ENCODE results near the gene PDE7B. TPM values are rescaled to one million over a fixed set of nuclear protein-coding genes. Genes with fewer than 3 reads are reported as not detected.

PDE7B gene
- total and polyA plus RNA-seq, 2 donors (not counting 1 experiment from before 2014, with no cell fraction given): 7.9 to 21.5 TPM

DNA sequence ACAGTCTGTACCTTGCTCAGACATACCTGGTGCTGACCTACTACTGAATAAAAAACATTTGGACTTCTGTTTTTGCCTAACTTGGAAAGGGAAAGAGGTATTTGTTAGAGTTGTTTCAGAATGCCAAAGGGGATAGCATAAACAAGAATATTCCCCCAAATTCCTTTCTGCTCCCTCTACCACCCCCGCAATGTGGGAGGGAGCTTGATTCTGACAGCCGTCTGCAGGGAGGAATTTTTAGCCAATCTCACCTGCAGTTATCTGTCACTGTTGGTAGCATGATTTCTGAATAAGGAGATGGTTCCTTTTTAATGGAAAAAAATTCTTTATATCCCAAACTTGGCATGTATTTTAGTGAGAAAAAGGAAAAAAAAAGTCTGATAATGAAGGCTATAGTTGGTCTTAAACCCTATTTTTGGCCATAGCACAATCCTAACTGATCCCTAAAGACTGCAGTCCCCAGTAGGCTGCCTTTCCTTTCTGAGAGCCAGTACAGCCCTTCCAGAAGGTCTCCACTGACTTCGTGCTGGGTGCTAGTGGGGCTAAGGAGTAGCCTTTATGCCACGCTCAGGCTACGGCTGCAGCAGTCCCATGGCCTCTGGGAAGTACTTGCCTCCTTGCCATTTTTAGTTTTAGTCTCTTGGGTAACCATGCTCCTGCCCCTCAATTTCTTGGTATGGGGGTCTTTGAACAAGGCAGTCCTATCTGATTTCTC lies 13.6 kb upstream of the PDE7B start:
- no peaks in the 10 kb centered on the region for H3K36me3 ChIP-seq (ENCODE audit: control insufficient read depth, insufficient read depth, low read length)
- no peaks in the 10 kb centered on the region for H3K79me2 ChIP-seq (ENCODE audit: control insufficient read depth, insufficient read depth, low read length)

DNA sequence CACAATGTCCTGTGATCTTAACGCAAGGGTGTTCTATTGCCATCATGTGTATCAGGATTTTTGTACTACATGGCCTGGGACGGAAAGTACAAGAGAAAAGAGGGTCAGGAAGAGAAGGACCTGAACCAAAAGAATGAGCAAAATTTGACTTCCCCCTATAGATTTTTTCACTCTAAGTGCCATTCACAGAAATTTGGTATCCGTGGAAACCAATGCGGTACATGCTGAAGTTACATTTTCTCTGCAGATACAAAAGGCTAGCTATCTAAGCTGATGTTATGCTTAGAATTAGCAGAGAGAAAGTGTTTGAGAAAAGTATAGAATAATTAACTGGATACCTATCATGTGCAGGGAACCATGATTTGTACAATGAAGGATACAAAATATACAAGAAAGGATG lies 12.4 kb upstream of the PDE7B start:
- Histone ChIP-seq H3K9ac (ENCODE audit: insufficient read depth, low read length) (no peak overlapping the region), H4K20me1 (ENCODE audit: control insufficient read depth, extremely low read depth, insufficient read depth, low read length) (no peaks in the 10 kb centered on the region), H3K27me3 (ENCODE audit: control insufficient read depth, insufficient read depth, low read length) (no peaks in the 10 kb centered on the region), H2AFZ (ENCODE audit: low read length) (no peak overlapping the region), H3K79me2 (ENCODE audit: control insufficient read depth, insufficient read depth, low read length) (no peaks in the 10 kb centered on the region), H3K4me2 (ENCODE audit: extremely low read depth, insufficient read depth, low read length) (no peak overlapping the region), H3K9me3 (ENCODE audit: control insufficient read depth, insufficient read depth, low read depth, low read length) (no peaks in the 10 kb centered on the region), H3K4me1 (ENCODE audit: control insufficient read depth, extremely low read depth, insufficient read depth, low read length) (no peaks in the 10 kb centered on the region), H3K4me3 (replicated peaks in 1 of 4; ENCODE audit: control extremely low read depth in 1 of 4, insufficient read depth in 1 of 4, low read depth in 3 of 4, low read length in 4 of 4) (no peak overlapping the region), H3K27ac (ENCODE audit: insufficient read depth, low read length) (no peak overlapping the region), H3K36me3 (ENCODE audit: control insufficient read depth, insufficient read depth, low read length) (no peaks in the 10 kb centered on the region)
- TF ChIP-seq, protein P1, sequence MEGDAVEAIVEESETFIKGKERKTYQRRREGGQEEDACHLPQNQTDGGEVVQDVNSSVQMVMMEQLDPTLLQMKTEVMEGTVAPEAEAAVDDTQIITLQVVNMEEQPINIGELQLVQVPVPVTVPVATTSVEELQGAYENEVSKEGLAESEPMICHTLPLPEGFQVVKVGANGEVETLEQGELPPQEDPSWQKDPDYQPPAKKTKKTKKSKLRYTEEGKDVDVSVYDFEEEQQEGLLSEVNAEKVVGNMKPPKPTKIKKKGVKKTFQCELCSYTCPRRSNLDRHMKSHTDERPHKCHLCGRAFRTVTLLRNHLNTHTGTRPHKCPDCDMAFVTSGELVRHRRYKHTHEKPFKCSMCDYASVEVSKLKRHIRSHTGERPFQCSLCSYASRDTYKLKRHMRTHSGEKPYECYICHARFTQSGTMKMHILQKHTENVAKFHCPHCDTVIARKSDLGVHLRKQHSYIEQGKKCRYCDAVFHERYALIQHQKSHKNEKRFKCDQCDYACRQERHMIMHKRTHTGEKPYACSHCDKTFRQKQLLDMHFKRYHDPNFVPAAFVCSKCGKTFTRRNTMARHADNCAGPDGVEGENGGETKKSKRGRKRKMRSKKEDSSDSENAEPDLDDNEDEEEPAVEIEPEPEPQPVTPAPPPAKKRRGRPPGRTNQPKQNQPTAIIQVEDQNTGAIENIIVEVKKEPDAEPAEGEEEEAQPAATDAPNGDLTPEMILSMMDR (conservative IDR thresholded peaks at IDR 0.05 in 1 of 2, IDR thresholded peaks at IDR 0.05 in 1 of 2; ENCODE audit: low read depth in 1 of 2, low read length in 2 of 2): no peak
- no peak for TF ChIP-seq EZH2 (IDR thresholded peaks at IDR 0.05; ENCODE audit: low read length, missing control alignments)
- DNase-seq (ENCODE audit: low read depth in 2 of 2): no peak

More for the DNA sequence above, 13.6 kb upstream of the PDE7B start:
- Histone ChIP-seq H3K9ac (ENCODE audit: insufficient read depth, low read length) (no peak overlapping the region), H3K4me1 (ENCODE audit: control insufficient read depth, extremely low read depth, insufficient read depth, low read length) (no peaks in the 10 kb centered on the region), H4K20me1 (ENCODE audit: control insufficient read depth, extremely low read depth, insufficient read depth, low read length) (no peaks in the 10 kb centered on the region), H3K27me3 (ENCODE audit: control insufficient read depth, insufficient read depth, low read length) (no peaks in the 10 kb centered on the region), H3K4me3 (replicated peaks in 1 of 4; ENCODE audit: control extremely low read depth in 1 of 4, insufficient read depth in 1 of 4, low read depth in 3 of 4, low read length in 4 of 4) (no peak overlapping the region), H3K27ac (ENCODE audit: insufficient read depth, low read length) (no peak overlapping the region), H3K4me2 (ENCODE audit: extremely low read depth, insufficient read depth, low read length) (no peak overlapping the region), H2AFZ (ENCODE audit: low read length) (no peak overlapping the region), H3K9me3 (ENCODE audit: control insufficient read depth, insufficient read depth, low read depth, low read length) (no peaks in the 10 kb centered on the region)
- DNase-seq (ENCODE audit: low read depth in 2 of 2): no peak
- TF ChIP-seq, protein P1 (conservative IDR thresholded peaks at IDR 0.05 in 1 of 2, IDR thresholded peaks at IDR 0.05 in 1 of 2; ENCODE audit: low read depth in 1 of 2, low read length in 2 of 2): no peak
- no peak for TF ChIP-seq EZH2 (IDR thresholded peaks at IDR 0.05; ENCODE audit: low read length, missing control alignments)

DNA sequence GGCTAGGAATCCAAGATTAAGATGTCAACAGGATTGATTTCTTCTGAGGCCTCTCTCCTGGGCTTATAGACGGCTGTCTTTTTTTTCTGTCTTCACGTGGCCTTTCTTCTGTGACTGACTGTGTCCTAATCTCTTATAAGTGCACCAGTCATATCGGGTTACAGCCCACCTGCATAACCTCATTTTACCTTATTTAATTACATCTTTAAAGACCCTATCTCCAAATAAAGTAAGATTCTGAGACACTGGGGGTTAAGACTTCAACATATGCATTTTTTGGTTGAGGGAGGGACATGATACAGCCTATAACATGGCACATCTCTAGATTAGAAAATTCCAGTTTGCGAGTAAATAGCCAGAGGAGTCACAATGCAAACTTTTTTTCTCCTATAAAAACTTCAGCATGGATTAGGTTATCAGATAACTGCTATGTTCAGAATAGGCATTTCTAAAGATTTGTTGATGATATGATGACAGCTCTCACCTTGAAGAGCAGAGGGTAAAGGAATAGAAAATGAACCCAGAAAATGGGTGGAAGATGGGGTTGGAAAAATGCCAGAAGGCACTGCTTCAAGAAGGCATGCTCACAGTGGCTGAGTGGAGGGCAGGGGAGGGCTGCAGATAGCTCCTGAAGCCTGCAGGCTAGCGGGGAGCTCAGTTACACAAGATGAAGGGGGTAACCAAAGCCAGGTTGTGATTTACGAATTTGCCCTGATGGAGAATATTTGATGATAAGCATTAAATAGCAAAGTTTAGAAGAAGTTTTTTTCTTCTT lies 8.7 kb upstream of the PDE7B start:
- Histone ChIP-seq H2AFZ (ENCODE audit: low read length) (no peak overlapping the region), H3K9ac (ENCODE audit: insufficient read depth, low read length) (no peak overlapping the region), H3K79me2 (ENCODE audit: control insufficient read depth, insufficient read depth, low read length) (no peaks in the 10 kb centered on the region), H4K20me1 (ENCODE audit: control insufficient read depth, extremely low read depth, insufficient read depth, low read length) (no peaks in the 10 kb centered on the region), H3K27ac (ENCODE audit: insufficient read depth, low read length) (no peak overlapping the region), H3K27me3 (ENCODE audit: control insufficient read depth, insufficient read depth, low read length) (no peaks in the 10 kb centered on the region), H3K4me2 (ENCODE audit: extremely low read depth, insufficient read depth, low read length) (no peak overlapping the region), H3K4me1 (ENCODE audit: control insufficient read depth, extremely low read depth, insufficient read depth, low read length) (no peaks in the 10 kb centered on the region), H3K9me3 (ENCODE audit: control insufficient read depth, insufficient read depth, low read depth, low read length) (no peaks in the 10 kb centered on the region), H3K36me3 (ENCODE audit: control insufficient read depth, insufficient read depth, low read length) (no peaks in the 10 kb centered on the region), H3K4me3 (replicated peaks in 1 of 4; ENCODE audit: control extremely low read depth in 1 of 4, insufficient read depth in 1 of 4, low read depth in 3 of 4, low read length in 4 of 4) (no peak overlapping the region)
- no peak for DNase-seq (ENCODE audit: low read depth in 2 of 2)
- TF ChIP-seq, protein P1 (conservative IDR thresholded peaks at IDR 0.05 in 1 of 2, IDR thresholded peaks at IDR 0.05 in 1 of 2; ENCODE audit: low read depth in 1 of 2, low read length in 2 of 2): no peak
- TF ChIP-seq EZH2 (IDR thresholded peaks at IDR 0.05; ENCODE audit: low read length, missing control alignments): no peak

Data from fibroblast of lung (primary cell).